NOMO-1 (cell line): ENCODE measurements around the gene DENND1C.
A peak's percentile ranks its signal among the peaks of the same experiment; 100 is the strongest.
"Not testable (repeated sequence)": the region's sequence is repeated elsewhere in the genome, so short reads cannot be mapped to it uniquely, and the experiment has no call there.

Experiments
- DNase-seq, 2 experiments: peaks; one replicate each; lab custom pipeline; 2025; ENCODE audit not compliant: unreplicated experiment in 2 of 2; lab: John Stamatoyannopoulos, UW

The DENND1C gene

GRCh38 chr19:6508028-6508771 lies 26.6 kb upstream of the DENND1C start:
- DNase-seq, result not testable (repeated sequence)

GRCh38 chr19:6503407-6504201 lies 22.0 kb upstream of the DENND1C start:
- DNase-seq, result no peak

- DNase-seq, result no peak
These were observed 20.4 kb upstream of the DENND1C start, which contains the start of gene TUBB4A for GRCh38 chr19:6501740-6502648. Gene TUBB4A, minus strand, starts transcription at chr19:6502309. Its CDS starts 97 bp downstream, at chr19:6502212.

- DNase-seq, result no peak
These were observed 19.5 kb upstream of the DENND1C start for GRCh38 chr19:6500837-6501739.

GRCh38 chr19:6499052-6499790 lies 17.6 kb upstream of the DENND1C start:
- no peak for DNase-seq

- peak; percentile 64 to 88 for DNase-seq
These were observed 16.9 kb upstream of the DENND1C start for GRCh38 chr19:6498294-6499036.

- no peak for DNase-seq
These were observed 14.4 kb upstream of the DENND1C start for GRCh38 chr19:6495947-6496346.

GRCh38 chr19:6494438-6495036 lies 12.9 kb upstream of the DENND1C start:
- no peak for DNase-seq

GRCh38 chr19:6491802-6492592 lies 10.4 kb upstream of the DENND1C start:
- no peak for DNase-seq

- no peak for DNase-seq
These were observed 8.5 kb upstream of the DENND1C start for GRCh38 chr19:6490134-6490533.

GRCh38 chr19:6489278-6490061 lies 7.9 kb upstream of the DENND1C start:
- DNase-seq, result peak; percentile 10 to 34

GRCh38 chr19:6484831-6485230 lies 3.2 kb upstream of the DENND1C start:
- DNase-seq, result no peak

- no peak for DNase-seq
These were observed 2.6 kb upstream of the DENND1C start for GRCh38 chr19:6484230-6484629.

- DNase-seq, result no peak
These were observed 1.6 kb upstream of the DENND1C start for GRCh38 chr19:6483235-6483634.

- DNase-seq, result no peak
These were observed 728 bp upstream of the DENND1C start for GRCh38 chr19:6482343-6482686.

GRCh38 chr19:6480848-6481415 lies 655 bp downstream of the DENND1C start:
- no peak for DNase-seq
